Caco-2 (cell line): ENCODE data around the gene PER2. TPM values are rescaled to one million over a fixed set of nuclear protein-coding genes. Genes with fewer than 3 reads are reported as not detected.

Experiments used
- Bru-seq: library from RNA; stranded (reverse); fragments of 400-500 nt; gene quantifications from one replicate; lab custom pipeline; 2021; lab: Mats Ljungman, UMichigan
- BruChase-seq, 2 experiments: library from RNA; stranded (reverse); fragments of 400-500 nt; gene quantifications; one replicate each; lab custom pipeline; 2021; lab: Mats Ljungman, UMichigan
- BruUV-seq: library from RNA; stranded (reverse); fragments of 400-500 nt; replicated peaks from 2 replicates; lab custom pipeline; 2021; lab: Mats Ljungman, UMichigan
- CTCF ChIA-PET: fragments of 300-600 bp; sonication (Branson Sonifier 250); formaldehyde crosslinking; loops from one replicate; lab custom pipeline; 2022; ENCODE audit warnings: antibody characterized with exemption; lab: Charles Lee
- POLR2A ChIA-PET: fragments of 300-600 bp; sonication (Branson Sonifier 250); formaldehyde crosslinking; loops from one replicate; lab custom pipeline; 2022; ENCODE audit warnings: antibody characterized with exemption; lab: Charles Lee
- DNase-seq, 2 experiments: peaks; one replicate each; pipeline versions ENCODE4 v3.0.0 to v3.0.0-alpha.2; 2020 to 2022
- H3K27me3 ChIP-seq: replicated peaks from 2 replicates; pipeline ENCODE4 v1.6.0; 2011; ENCODE audit warnings: low read length; ENCODE audit not compliant: control insufficient read depth, insufficient read depth
- H3K36me3 ChIP-seq: 2 replicates; pipeline ENCODE4 v1.5.1; 2011; ENCODE audit warnings: low read length; ENCODE audit not compliant: control insufficient read depth, insufficient read depth
- H3K4me1 ChIP-seq: fragments of 250-450 bp; sonication (Bioruptor Pico); 2 replicates; pipeline ENCODE4 v1.5.1; 2020; ENCODE audit warnings: mild to moderate bottlenecking
- H3K4me3 ChIP-seq: 2 replicates; pipeline ENCODE4 v1.5.1; 2011; ENCODE audit warnings: low read depth, mild to moderate bottlenecking, control low read depth, low read length
- H3K9me3 ChIP-seq: fragments of 250-450 bp; sonication (Bioruptor Pico); 2 replicates; pipeline ENCODE4 v1.5.1; 2020; ENCODE audit warnings: mild to moderate bottlenecking, moderate library complexity
- H3K27ac Mint-ChIP-seq: one replicate; pipeline ENCODE4 v1.8.0; 2022; ENCODE audit warnings: mixed read lengths; ENCODE audit not compliant: unreplicated experiment
- H3K27me3 Mint-ChIP-seq: one replicate; pipeline ENCODE4 v1.8.0; 2022; ENCODE audit warnings: mixed read lengths; ENCODE audit not compliant: insufficient read depth, unreplicated experiment
- H3K36me3 Mint-ChIP-seq: one replicate; pipeline ENCODE4 v1.8.0; 2022; ENCODE audit warnings: mild to moderate bottlenecking, mixed read lengths; ENCODE audit not compliant: insufficient read depth, unreplicated experiment
- H3K4me1 Mint-ChIP-seq: one replicate; pipeline ENCODE4 v1.8.0; 2022; ENCODE audit warnings: low read depth, mixed read lengths; ENCODE audit not compliant: unreplicated experiment
- H3K4me3 Mint-ChIP-seq: one replicate; pipeline ENCODE4 v1.8.0; 2022; ENCODE audit warnings: mild to moderate bottlenecking, moderate library complexity, mixed read lengths; ENCODE audit not compliant: unreplicated experiment
- H3K9me3 Mint-ChIP-seq: one replicate; pipeline ENCODE4 v1.8.0; 2022; ENCODE audit warnings: mixed read lengths; ENCODE audit not compliant: unreplicated experiment
- intact Hi-C: fragments of 100-400 bp; cut with micrococcal nuclease; formaldehyde crosslinking; loops from one replicate; pipeline ENCODE4 v1.10.0; 2022; ENCODE audit not compliant: unreplicated experiment
- long read RNA-seq: library from polyadenylated mRNA; stranded (forward); transcript quantifications from one replicate; pipeline ENCODE4 v2.0.0, GENCODE V29; 2022
- total RNA-seq: library from RNA; stranded (reverse); gene quantifications from 2 replicates; pipeline ENCODE4 v1.2.3, GENCODE V29; 2022
- TF ChIP-seq, protein P1 (sequence below), 2 experiments: fragments of 200-600 bp in 1 of 2; IDR thresholded peaks; 1 replicate in 1 of 2; 2 replicates in 1 of 2; pipeline versions ENCODE4 v1.5.1 to v1.8.0; 2011 to 2022; ENCODE audit warnings: antibody characterized with exemption in 1 of 2, control low read depth in 1 of 2, inconsistent platforms in 1 of 2, low read depth in 1 of 2, low read length in 1 of 2, mild to moderate bottlenecking in 1 of 2, moderate library complexity in 1 of 2; ENCODE audit not compliant: insufficient read depth in 1 of 2, severe bottlenecking in 1 of 2, unreplicated experiment in 1 of 2

The PER2 gene, protein sequence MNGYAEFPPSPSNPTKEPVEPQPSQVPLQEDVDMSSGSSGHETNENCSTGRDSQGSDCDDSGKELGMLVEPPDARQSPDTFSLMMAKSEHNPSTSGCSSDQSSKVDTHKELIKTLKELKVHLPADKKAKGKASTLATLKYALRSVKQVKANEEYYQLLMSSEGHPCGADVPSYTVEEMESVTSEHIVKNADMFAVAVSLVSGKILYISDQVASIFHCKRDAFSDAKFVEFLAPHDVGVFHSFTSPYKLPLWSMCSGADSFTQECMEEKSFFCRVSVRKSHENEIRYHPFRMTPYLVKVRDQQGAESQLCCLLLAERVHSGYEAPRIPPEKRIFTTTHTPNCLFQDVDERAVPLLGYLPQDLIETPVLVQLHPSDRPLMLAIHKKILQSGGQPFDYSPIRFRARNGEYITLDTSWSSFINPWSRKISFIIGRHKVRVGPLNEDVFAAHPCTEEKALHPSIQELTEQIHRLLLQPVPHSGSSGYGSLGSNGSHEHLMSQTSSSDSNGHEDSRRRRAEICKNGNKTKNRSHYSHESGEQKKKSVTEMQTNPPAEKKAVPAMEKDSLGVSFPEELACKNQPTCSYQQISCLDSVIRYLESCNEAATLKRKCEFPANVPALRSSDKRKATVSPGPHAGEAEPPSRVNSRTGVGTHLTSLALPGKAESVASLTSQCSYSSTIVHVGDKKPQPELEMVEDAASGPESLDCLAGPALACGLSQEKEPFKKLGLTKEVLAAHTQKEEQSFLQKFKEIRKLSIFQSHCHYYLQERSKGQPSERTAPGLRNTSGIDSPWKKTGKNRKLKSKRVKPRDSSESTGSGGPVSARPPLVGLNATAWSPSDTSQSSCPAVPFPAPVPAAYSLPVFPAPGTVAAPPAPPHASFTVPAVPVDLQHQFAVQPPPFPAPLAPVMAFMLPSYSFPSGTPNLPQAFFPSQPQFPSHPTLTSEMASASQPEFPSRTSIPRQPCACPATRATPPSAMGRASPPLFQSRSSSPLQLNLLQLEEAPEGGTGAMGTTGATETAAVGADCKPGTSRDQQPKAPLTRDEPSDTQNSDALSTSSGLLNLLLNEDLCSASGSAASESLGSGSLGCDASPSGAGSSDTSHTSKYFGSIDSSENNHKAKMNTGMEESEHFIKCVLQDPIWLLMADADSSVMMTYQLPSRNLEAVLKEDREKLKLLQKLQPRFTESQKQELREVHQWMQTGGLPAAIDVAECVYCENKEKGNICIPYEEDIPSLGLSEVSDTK (N-terminal part only)
- total RNA-seq (12.2 and 12.5 TPM in 2 replicates), Bru-seq, nascent RNA (percentile 67 among the genes with signal in this experiment), BruChase-seq, experiment 1, labeled RNA remaining after a 2-hour chase (percentile 69 among the genes with signal in this experiment), BruChase-seq, experiment 2, labeled RNA remaining after a 6-hour chase (percentile 70 among the genes with signal in this experiment)
- long read RNA-seq, partial matches to known transcripts = 2 of 5 reads
- long read RNA-seq, other reads (novel, unspliced or antisense) = 3 of 5 reads

DNA sequence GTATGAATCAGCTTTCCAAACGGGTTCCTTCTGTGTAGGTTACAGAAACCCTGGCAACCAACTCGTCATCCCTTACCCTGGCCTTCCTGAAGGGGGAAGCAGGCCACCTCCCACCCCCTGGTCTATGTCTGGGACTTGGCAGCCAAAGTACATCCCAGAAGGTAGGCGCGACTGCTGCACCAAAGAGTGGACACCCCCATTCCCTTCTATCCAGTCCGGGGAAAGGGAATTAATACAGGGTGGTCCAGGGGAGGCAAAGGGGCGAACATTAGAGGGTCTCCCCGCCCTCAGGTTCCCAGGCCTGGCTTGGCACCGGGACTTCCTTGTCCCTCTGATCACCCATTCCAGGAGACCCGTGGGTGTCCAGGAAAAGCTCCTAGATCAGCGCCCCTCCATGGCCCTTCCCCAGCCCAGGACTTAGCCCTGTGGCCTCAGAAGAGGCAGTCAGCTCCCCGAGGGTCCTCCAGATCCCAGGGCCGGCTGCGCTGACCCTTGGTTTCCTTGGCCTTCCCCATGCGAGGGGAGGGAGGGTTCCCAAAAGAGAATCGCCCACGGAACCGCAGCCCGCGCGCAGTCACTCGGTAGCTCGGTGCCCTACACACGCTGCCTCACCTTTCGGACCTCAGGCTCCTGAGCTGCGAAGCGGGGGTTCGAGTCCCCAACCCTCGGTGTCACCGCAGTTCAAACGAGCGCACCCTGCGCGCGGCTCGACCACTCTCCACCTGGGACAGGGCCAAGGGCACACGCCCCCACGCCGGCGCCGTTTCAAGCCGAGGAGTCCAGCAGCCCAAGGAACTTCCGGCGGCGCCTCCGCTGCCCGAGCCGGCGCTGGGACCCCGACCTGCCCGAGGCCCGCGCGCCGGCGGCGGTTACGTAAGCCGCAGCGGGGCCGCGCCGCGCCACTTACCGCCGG is at the start of gene PER2:
TSS of gene PER2 (minus strand) at position 874 of the 913 bp plus-strand sequence. CDS start 10,674 bp downstream, outside the sequence.
- peak within 1 kb of the TSS; percentile 85 for H3K4me3 Mint-ChIP-seq
- no peaks in the 10 kb centered on the region for H3K9me3 Mint-ChIP-seq
- peaks cover 17% of the 10 kb centered on the region for H3K36me3 Mint-ChIP-seq
- TF ChIP-seq, protein P1, sequence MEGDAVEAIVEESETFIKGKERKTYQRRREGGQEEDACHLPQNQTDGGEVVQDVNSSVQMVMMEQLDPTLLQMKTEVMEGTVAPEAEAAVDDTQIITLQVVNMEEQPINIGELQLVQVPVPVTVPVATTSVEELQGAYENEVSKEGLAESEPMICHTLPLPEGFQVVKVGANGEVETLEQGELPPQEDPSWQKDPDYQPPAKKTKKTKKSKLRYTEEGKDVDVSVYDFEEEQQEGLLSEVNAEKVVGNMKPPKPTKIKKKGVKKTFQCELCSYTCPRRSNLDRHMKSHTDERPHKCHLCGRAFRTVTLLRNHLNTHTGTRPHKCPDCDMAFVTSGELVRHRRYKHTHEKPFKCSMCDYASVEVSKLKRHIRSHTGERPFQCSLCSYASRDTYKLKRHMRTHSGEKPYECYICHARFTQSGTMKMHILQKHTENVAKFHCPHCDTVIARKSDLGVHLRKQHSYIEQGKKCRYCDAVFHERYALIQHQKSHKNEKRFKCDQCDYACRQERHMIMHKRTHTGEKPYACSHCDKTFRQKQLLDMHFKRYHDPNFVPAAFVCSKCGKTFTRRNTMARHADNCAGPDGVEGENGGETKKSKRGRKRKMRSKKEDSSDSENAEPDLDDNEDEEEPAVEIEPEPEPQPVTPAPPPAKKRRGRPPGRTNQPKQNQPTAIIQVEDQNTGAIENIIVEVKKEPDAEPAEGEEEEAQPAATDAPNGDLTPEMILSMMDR (IDR thresholded peaks at IDR 0.05; ENCODE audit: insufficient read depth in 1 of 2, low read depth in 1 of 2, low read length in 1 of 2, severe bottlenecking in 1 of 2, unreplicated experiment in 1 of 2) = peak in 1 of 2 experiments; percentile 9
- no TSS peak for BruUV-seq
- peak; percentile 66 to 79 for DNase-seq
- CTCF ChIA-PET = interaction anchor here (1.8 kb wide), 1 partner anchor 24 kb away, joined by 8 read pairs; no protein-coding TSS in a partner anchor
- H3K4me1 Mint-ChIP-seq = peaks cover 10% of the 10 kb centered on the region
- peak within 1 kb of the TSS; percentile 91 for H3K27ac Mint-ChIP-seq
- peak within 1 kb of the TSS; percentile 92 for H3K4me3 ChIP-seq
- POLR2A ChIA-PET = interaction anchor here (0.6 to 1.1 kb wide), 2 partner anchors 24 to 48 kb away, joined by 3 read pairs; no protein-coding TSS in a partner anchor
- no peaks in the 10 kb centered on the region for H3K9me3 ChIP-seq
- H3K27me3 Mint-ChIP-seq = no peaks in the 10 kb centered on the region
- no peaks in the 10 kb centered on the region for H3K27me3 ChIP-seq
- intact Hi-C loops = loop anchor here (2.0 kb wide), 1 partner anchor 17 kb away; no protein-coding TSS in a partner anchor
- H3K36me3 ChIP-seq = no peaks in the 10 kb centered on the region
- H3K4me1 ChIP-seq = peaks cover 31% of the 10 kb centered on the region

DNA sequence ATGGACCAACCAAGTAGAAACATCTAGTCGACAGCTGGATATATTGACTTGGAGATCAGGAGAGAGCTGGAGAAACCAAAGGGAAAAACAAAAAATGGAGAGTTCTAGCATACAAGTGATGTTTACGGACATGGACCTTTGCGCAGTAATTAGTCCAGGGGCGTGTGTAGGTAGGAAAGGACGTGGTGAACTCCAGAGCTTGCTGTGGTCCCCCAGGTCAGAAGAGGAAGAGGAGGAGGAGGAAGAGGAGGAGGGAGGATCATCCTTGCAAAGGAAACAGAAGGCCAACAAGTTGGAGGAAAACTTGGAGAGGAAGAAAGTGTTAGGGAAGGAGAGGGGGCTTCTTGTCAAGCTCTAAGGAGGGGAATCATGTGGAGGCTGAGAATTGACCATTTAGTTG is 49.4 kb upstream of the PER2 start:
- Mint-ChIP-seq H3K36me3 (peaks cover 6% of the 10 kb centered on the region), H3K4me1 (no peaks in the 10 kb centered on the region), H3K4me3 (no peak overlapping the region), H3K27me3 (no peaks in the 10 kb centered on the region), H3K9me3 (no peaks in the 10 kb centered on the region), H3K27ac (no peak overlapping the region)
- intact Hi-C loops = no loop called here
- Histone ChIP-seq H3K4me1 (no peaks in the 10 kb centered on the region), H3K36me3 (no peaks in the 10 kb centered on the region), H3K27me3 (no peaks in the 10 kb centered on the region), H3K4me3 (no peak overlapping the region), H3K9me3 (no peaks in the 10 kb centered on the region)
- CTCF ChIA-PET = no interaction called here
- POLR2A ChIA-PET = no interaction called here
- TF ChIP-seq, protein P1 (IDR thresholded peaks at IDR 0.05; ENCODE audit: insufficient read depth in 1 of 2, low read depth in 1 of 2, low read length in 1 of 2, severe bottlenecking in 1 of 2, unreplicated experiment in 1 of 2) = no peak
- no peak for DNase-seq
- BruUV-seq = no TSS peak
